HG03095 (cell line): Measurements from ENCODE around the gene FABP3.

ENCODE experiments used
- ATAC-seq: cut with Tn5 transposase; IDR thresholded peaks from one replicate; pipeline ENCODE4 v1.9.1; 2021; ENCODE audit warnings: moderate library complexity; ENCODE audit not compliant: unreplicated experiment

Gene FABP3

GRCh38 chr1:31324992-31325391 is 47.9 kb downstream of the FABP3 start:
- ATAC-seq: no peak

- ATAC-seq: no peak
These were observed 48.8 kb downstream of the FABP3 start for GRCh38 chr1:31324093-31324492.

- ATAC-seq: no peak
These were observed 54.7 kb downstream of the FABP3 start for GRCh38 chr1:31318146-31318545.

- ATAC-seq: no peak
These were observed 57.0 kb downstream of the FABP3 start for GRCh38 chr1:31315902-31316301.
